Activated naive CD4-positive, alpha-beta T cell treated with anti-CD3 and anti-CD28 coated beads, Interleukin-2, amount 50 U/mL, for 16 hours (primary cell): ENCODE data around the gene KCNJ12.
"Not testable (repeated sequence)": the region's sequence is repeated elsewhere in the genome, so short reads cannot be mapped to it uniquely, and the experiment has no call there.

Experiments
- DNase-seq: peaks from one replicate; pipeline ENCODE4 v3.0.0-alpha.2; 2020

Gene KCNJ12

GRCh38 chr17:21388066-21388465, 11.9 kb downstream of the KCNJ12 start:
- no peak for DNase-seq

- DNase-seq, result no peak
Measured at GRCh38 chr17:21388944-21389343, 12.8 kb downstream of the KCNJ12 start.

- DNase-seq, result no peak
Measured at GRCh38 chr17:21389394-21389793, 13.2 kb downstream of the KCNJ12 start.

GRCh38 chr17:21390294-21390693, 14.1 kb downstream of the KCNJ12 start:
- no peak for DNase-seq

- DNase-seq, result no peak
Measured at GRCh38 chr17:21392266-21392665, 16.1 kb downstream of the KCNJ12 start.

- DNase-seq, result no peak
Measured at GRCh38 chr17:21394265-21394664, 18.1 kb downstream of the KCNJ12 start.

GRCh38 chr17:21395764-21396163, 19.6 kb downstream of the KCNJ12 start:
- DNase-seq, result no peak

GRCh38 chr17:21396237-21396636, 20.1 kb downstream of the KCNJ12 start:
- DNase-seq, result no peak

- DNase-seq, result no peak
Measured at GRCh38 chr17:21397341-21398190, 21.4 kb downstream of the KCNJ12 start.

GRCh38 chr17:21399474-21400186, 23.5 kb downstream of the KCNJ12 start:
- no peak for DNase-seq

GRCh38 chr17:21400187-21400569, 24.0 kb downstream of the KCNJ12 start:
- DNase-seq, result not testable (repeated sequence)

- DNase-seq, result no peak
Measured at GRCh38 chr17:21400816-21401593, 24.8 kb downstream of the KCNJ12 start.

- DNase-seq, result not testable (repeated sequence)
Measured at GRCh38 chr17:21402166-21402571, 26.0 kb downstream of the KCNJ12 start.

GRCh38 chr17:21402926-21403325, 26.8 kb downstream of the KCNJ12 start:
- not testable (repeated sequence) for DNase-seq

GRCh38 chr17:21404106-21404505, 27.9 kb downstream of the KCNJ12 start:
- not testable (repeated sequence) for DNase-seq

GRCh38 chr17:21404539-21404938, 28.4 kb downstream of the KCNJ12 start:
- not testable (repeated sequence) for DNase-seq

- not testable (repeated sequence) for DNase-seq
Measured at GRCh38 chr17:21404956-21405731, 29.0 kb downstream of the KCNJ12 start.

GRCh38 chr17:21405904-21406400, 29.8 kb downstream of the KCNJ12 start:
- not testable (repeated sequence) for DNase-seq

- DNase-seq, result not testable (repeated sequence)
Measured at GRCh38 chr17:21406616-21407404, 30.7 kb downstream of the KCNJ12 start.

- DNase-seq, result peak; percentile 1
Measured at GRCh38 chr17:21407752-21408151, 31.6 kb downstream of the KCNJ12 start.

GRCh38 chr17:21408224-21408623, 32.1 kb downstream of the KCNJ12 start:
- DNase-seq, result not testable (repeated sequence)
